Measurements from ENCODE around the gene SPON2. TPM values are rescaled to one million over a fixed set of nuclear protein-coding genes. Genes with fewer than 3 reads are reported as not detected.

SPON2 gene
- total RNA-seq, 2 experiments from 2014 or later: 12.8 to 15.7 TPM

DNA sequence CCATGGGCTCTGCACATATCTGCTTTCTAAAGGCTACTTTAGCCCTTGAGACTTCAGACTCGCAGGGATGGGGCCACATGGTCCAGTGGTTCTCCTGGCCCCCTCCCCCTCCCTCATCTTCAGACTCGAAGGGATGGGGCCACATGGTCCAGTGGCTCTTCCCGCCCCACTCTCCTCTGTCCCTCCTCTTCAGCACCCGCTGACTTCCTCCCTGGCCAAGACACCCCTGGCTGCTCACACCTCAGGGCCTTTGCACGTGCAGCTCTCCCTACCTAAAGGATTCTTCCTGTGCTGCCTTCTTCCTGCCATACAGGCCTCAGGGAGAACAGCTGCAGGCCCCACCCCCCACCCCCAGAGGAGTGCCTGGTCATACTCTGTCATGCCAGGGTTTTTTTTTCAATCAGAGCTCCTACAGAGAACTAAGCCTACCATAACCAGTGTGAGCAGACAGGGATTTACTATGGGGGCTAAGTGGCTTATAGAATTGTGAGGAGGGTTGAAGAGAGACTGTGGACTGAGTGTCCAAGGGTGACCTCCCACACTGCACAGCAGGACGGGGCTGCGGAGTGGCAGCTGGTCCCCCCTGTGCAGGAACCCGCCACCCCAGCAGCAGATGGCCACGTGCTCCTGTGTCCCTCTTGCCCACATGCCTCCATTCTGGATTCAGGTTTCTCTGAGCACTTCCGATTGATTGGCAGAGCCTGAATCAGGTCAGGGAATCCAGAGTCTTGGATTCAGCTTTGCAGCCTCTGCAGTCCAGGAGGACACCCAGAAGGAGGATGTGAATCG, 6.1 kb upstream of the SPON2 start:
- H3K4me1 ChIP-seq (ENCODE audit: insufficient read depth, low read length): peaks cover 21% of the 10 kb centered on the region
- Mint-ChIP-seq H3K4me1 (ENCODE audit: low read depth) (peaks cover 9% of the 10 kb centered on the region), H3K27ac (no peak overlapping the region), H3K9me3 (peaks cover 5% of the 10 kb centered on the region), H3K4me3 (no peak overlapping the region), H3K36me3 (ENCODE audit: low read depth) (peaks cover 12% of the 10 kb centered on the region), H3K27me3 (peaks cover 7% of the 10 kb centered on the region)
- no peak overlapping the region for H3K4me3 ChIP-seq (ENCODE audit: low read length)
- no peak overlapping the region for H3K27ac ChIP-seq (ENCODE audit: low read depth in 1 of 2, low read length in 2 of 2)
- DNase-seq (peak in 1 of 14 experiments; percentile 13), ATAC-seq (ENCODE audit: poor library complexity) (no peak)
- H3K36me3 ChIP-seq (ENCODE audit: insufficient read depth, low read length): no peaks in the 10 kb centered on the region
- ChIA-PET CTCF (interaction anchor here (0.6 kb wide), 1 partner anchor 395 kb away, joined by 3 read pairs; no protein-coding TSS in a partner anchor), POLR2A (no interaction called here)
- H3K27me3 ChIP-seq (ENCODE audit: control insufficient read depth in 1 of 2, insufficient read depth in 2 of 2, low read length in 2 of 2): peaks cover under 1 to 4% of the 10 kb centered on the region in 2 experiments
- TF ChIP-seq CTCF (IDR thresholded peaks at IDR 0.05): no peak
- intact Hi-C loops (cut with DNase I, micrococcal nuclease): no loop called here
- H3K9me3 ChIP-seq (ENCODE audit: control insufficient read depth in 1 of 2, insufficient read depth in 1 of 2, low read length in 2 of 2): peaks cover 0 to 11% of the 10 kb centered on the region in 2 experiments

GRCh38 chr4:1177274-1178141, 5.1 kb upstream of the SPON2 start:
- intact Hi-C loops (cut with DNase I, micrococcal nuclease): no loop called here
- Mint-ChIP-seq H3K36me3 (ENCODE audit: low read depth) (peaks cover 9% of the 10 kb centered on the region), H3K27ac (no peak overlapping the region), H3K27me3 (peaks cover 13% of the 10 kb centered on the region), H3K4me3 (no peak overlapping the region), H3K9me3 (peaks cover 5% of the 10 kb centered on the region), H3K4me1 (ENCODE audit: low read depth) (peaks cover 11% of the 10 kb centered on the region)
- Histone ChIP-seq H3K4me3 (ENCODE audit: low read length) (no peak overlapping the region), H3K36me3 (ENCODE audit: insufficient read depth, low read length) (no peaks in the 10 kb centered on the region), H3K27me3 (ENCODE audit: control insufficient read depth in 1 of 2, insufficient read depth in 2 of 2, low read length in 2 of 2) (peaks cover 9 to 11% of the 10 kb centered on the region in 2 experiments), H3K9me3 (ENCODE audit: control insufficient read depth in 1 of 2, insufficient read depth in 1 of 2, low read length in 2 of 2) (peaks cover under 1 to 8% of the 10 kb centered on the region in 2 experiments), H3K4me1 (ENCODE audit: insufficient read depth, low read length) (peaks cover 22% of the 10 kb centered on the region), H3K27ac (ENCODE audit: low read depth in 1 of 2, low read length in 2 of 2) (no peak overlapping the region)
- ATAC-seq (ENCODE audit: poor library complexity) (no peak), DNase-seq (peak in 3 of 14 experiments; percentile 39 to 73 (median 56))
- ChIA-PET CTCF (no interaction called here), POLR2A (no interaction called here)
- TF ChIP-seq CTCF (IDR thresholded peaks at IDR 0.05): no peak

- H3K27me3 Mint-ChIP-seq: peaks cover 16% of the 10 kb centered on the region
- peaks cover 11% of the 10 kb centered on the region for H3K4me1 Mint-ChIP-seq (ENCODE audit: low read depth)
- intact Hi-C loops (cut with DNase I, micrococcal nuclease): no loop called here
- H3K9me3 Mint-ChIP-seq: peaks cover 5% of the 10 kb centered on the region
- CTCF ChIA-PET: no interaction called here
- H3K36me3 Mint-ChIP-seq (ENCODE audit: low read depth): peaks cover 8% of the 10 kb centered on the region
- ATAC-seq (ENCODE audit: poor library complexity): peak; percentile 37
- H3K4me1 ChIP-seq (ENCODE audit: insufficient read depth, low read length): peaks cover 31% of the 10 kb centered on the region
- DNase-seq: peak in 1 of 14 experiments; percentile 13
- H3K27me3 ChIP-seq (ENCODE audit: control insufficient read depth in 1 of 2, insufficient read depth in 2 of 2, low read length in 2 of 2): peaks cover 18 to 19% of the 10 kb centered on the region in 2 experiments
- POLR2A ChIA-PET: no interaction called here
- H3K4me3 ChIP-seq (ENCODE audit: low read length): no peak overlapping the region
- TF ChIP-seq CTCF (IDR thresholded peaks at IDR 0.05): no peak
- no peak overlapping the region for H3K4me3 Mint-ChIP-seq
- peaks cover 5 to 9% of the 10 kb centered on the region in 2 experiments for H3K9me3 ChIP-seq (ENCODE audit: control insufficient read depth in 1 of 2, insufficient read depth in 1 of 2, low read length in 2 of 2)
- no peaks in the 10 kb centered on the region for H3K36me3 ChIP-seq (ENCODE audit: insufficient read depth, low read length)
- H3K27ac Mint-ChIP-seq: no peak overlapping the region
- H3K27ac ChIP-seq (ENCODE audit: low read depth in 1 of 2, low read length in 2 of 2): no peak overlapping the region
Measured at GRCh38 chr4:1176398-1177273, 4.3 kb upstream of the SPON2 start.

Data from CD4-positive, alpha-beta T cell (primary cell).